RWPE2 (cell line): ENCODE data around the gene ROPN1L.

Experiments
- ATAC-seq: fragments of 200-7000 bp; cut with Tn5 transposase; 3 replicates; pipeline ENCODE4 v1.9.1; 2021; ENCODE audit warnings: low read depth
- DNase-seq: peaks from one replicate; pipeline ENCODE4 v3.0.0-alpha.2; 2020; ENCODE audit warnings: low spot score
- H3K27ac ChIP-seq: fragments of 450-650 bp; 2 replicates; pipeline ENCODE4 v1.5.1; 2017; ENCODE audit warnings: mild to moderate bottlenecking; ENCODE audit not compliant: poor library complexity, severe bottlenecking
- H3K27me3 ChIP-seq: fragments of 250-450 bp; sonication (Bioruptor Pico); 2 replicates; pipeline ENCODE4 v1.5.1; 2021; ENCODE audit warnings: mild to moderate bottlenecking, moderate library complexity; ENCODE audit not compliant: insufficient read depth, poor library complexity, severe bottlenecking
- H3K36me3 ChIP-seq: fragments of 250-450 bp; sonication (Bioruptor Pico); 2 replicates; pipeline ENCODE4 v1.5.1; 2020; ENCODE audit warnings: low read depth, mild to moderate bottlenecking, moderate library complexity
- H3K4me1 ChIP-seq: fragments of 250-450 bp; sonication (Bioruptor Pico); 2 replicates; pipeline ENCODE4 v1.5.1; 2021; ENCODE audit warnings: mild to moderate bottlenecking, moderate library complexity; ENCODE audit not compliant: insufficient read depth, poor library complexity, severe bottlenecking
- H3K4me3 ChIP-seq: fragments of 250-450 bp; sonication (Bioruptor Pico); 2 replicates; pipeline ENCODE4 v1.5.1; 2021; ENCODE audit warnings: mild to moderate bottlenecking, moderate library complexity; ENCODE audit not compliant: severe bottlenecking
- H3K9me3 ChIP-seq: fragments of 250-450 bp; sonication (Bioruptor Pico); 2 replicates; pipeline ENCODE4 v1.5.1; 2021; ENCODE audit warnings: mild to moderate bottlenecking, moderate library complexity; ENCODE audit not compliant: severe bottlenecking
- TF ChIP-seq, protein P1 (sequence below): fragments of 450-650 bp; IDR thresholded peaks from one replicate; pipeline ENCODE4 v1.5.1; 2017; ENCODE audit warnings: mild to moderate bottlenecking, moderate library complexity; ENCODE audit not compliant: poor library complexity, severe bottlenecking

ROPN1L gene

GRCh38 chr5:10451137-10451824, 9.6 kb downstream of the ROPN1L start:
- no peaks in the 10 kb centered on the region for H3K36me3 ChIP-seq
- DNase-seq, result no peak
- no peak overlapping the region for H3K27ac ChIP-seq
- peaks cover 27% of the 10 kb centered on the region for H3K4me1 ChIP-seq
- TF ChIP-seq, protein P1, sequence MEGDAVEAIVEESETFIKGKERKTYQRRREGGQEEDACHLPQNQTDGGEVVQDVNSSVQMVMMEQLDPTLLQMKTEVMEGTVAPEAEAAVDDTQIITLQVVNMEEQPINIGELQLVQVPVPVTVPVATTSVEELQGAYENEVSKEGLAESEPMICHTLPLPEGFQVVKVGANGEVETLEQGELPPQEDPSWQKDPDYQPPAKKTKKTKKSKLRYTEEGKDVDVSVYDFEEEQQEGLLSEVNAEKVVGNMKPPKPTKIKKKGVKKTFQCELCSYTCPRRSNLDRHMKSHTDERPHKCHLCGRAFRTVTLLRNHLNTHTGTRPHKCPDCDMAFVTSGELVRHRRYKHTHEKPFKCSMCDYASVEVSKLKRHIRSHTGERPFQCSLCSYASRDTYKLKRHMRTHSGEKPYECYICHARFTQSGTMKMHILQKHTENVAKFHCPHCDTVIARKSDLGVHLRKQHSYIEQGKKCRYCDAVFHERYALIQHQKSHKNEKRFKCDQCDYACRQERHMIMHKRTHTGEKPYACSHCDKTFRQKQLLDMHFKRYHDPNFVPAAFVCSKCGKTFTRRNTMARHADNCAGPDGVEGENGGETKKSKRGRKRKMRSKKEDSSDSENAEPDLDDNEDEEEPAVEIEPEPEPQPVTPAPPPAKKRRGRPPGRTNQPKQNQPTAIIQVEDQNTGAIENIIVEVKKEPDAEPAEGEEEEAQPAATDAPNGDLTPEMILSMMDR, result no peak
- no peak for ATAC-seq
- no peaks in the 10 kb centered on the region for H3K27me3 ChIP-seq
- H3K9me3 ChIP-seq, result no peaks in the 10 kb centered on the region
- no peak overlapping the region for H3K4me3 ChIP-seq

- TF ChIP-seq, protein P1, result peak; percentile 94
- Histone ChIP-seq H3K4me3 (no peak overlapping the region), H3K4me1 (peaks cover 31% of the 10 kb centered on the region), H3K27ac (peak overlapping the region; percentile 59), H3K36me3 (no peaks in the 10 kb centered on the region), H3K9me3 (no peaks in the 10 kb centered on the region), H3K27me3 (no peaks in the 10 kb centered on the region)
- DNase-seq (no peak), ATAC-seq (peak; percentile 43)
Observed at GRCh38 chr5:10452768-10453331, 11.2 kb downstream of the ROPN1L start.

DNA sequence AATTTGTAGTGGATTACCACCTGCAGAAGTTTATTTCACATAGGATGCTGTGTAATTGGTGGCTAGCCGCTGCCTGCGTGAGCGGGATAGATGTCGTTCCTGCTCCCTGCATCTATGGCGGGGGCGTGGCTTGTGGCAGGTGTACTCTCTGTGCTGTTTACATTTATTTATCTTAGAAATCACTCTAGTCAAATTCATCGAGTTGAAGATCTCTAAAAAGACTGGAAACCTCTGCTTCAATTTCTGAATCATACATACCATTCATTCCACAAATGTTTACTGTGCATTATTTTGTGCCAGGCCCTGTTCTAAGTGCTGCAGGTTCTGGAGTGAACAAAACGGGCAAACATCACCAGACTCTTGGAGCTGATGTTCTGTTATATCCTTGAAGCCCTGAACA, 11.9 kb downstream of the ROPN1L start:
- Histone ChIP-seq H3K27ac (peak overlapping the region; percentile 59), H3K27me3 (no peaks in the 10 kb centered on the region), H3K4me1 (peaks cover 31% of the 10 kb centered on the region), H3K36me3 (no peaks in the 10 kb centered on the region), H3K9me3 (no peaks in the 10 kb centered on the region), H3K4me3 (no peak overlapping the region)
- ATAC-seq, result peak; percentile 70
- no peak for DNase-seq
- TF ChIP-seq, protein P1, result no peak

GRCh38 chr5:10454591-10455276, 13.1 kb downstream of the ROPN1L start:
- no peak overlapping the region for H3K4me3 ChIP-seq
- TF ChIP-seq, protein P1, result no peak
- no peaks in the 10 kb centered on the region for H3K9me3 ChIP-seq
- peak overlapping the region; percentile 59 for H3K27ac ChIP-seq
- peaks cover 31% of the 10 kb centered on the region for H3K4me1 ChIP-seq
- no peaks in the 10 kb centered on the region for H3K36me3 ChIP-seq
- no peak for DNase-seq
- no peaks in the 10 kb centered on the region for H3K27me3 ChIP-seq
- ATAC-seq, result peak; percentile 55
